ENCODE results near the gene UBL7.
A peak's percentile ranks its signal among the peaks of the same experiment; 100 is the strongest.

The UBL7 gene

GRCh38 chr15:74406517-74406916 is 54.4 kb downstream of the UBL7 start:
- no peak for DNase-seq

GRCh38 chr15:74405823-74406222 is 55.1 kb downstream of the UBL7 start:
- DNase-seq = no peak

- DNase-seq = no peak
Measured at GRCh38 chr15:74403991-74404563, 56.9 kb downstream of the UBL7 start.

GRCh38 chr15:74403588-74403919 is 57.4 kb downstream of the UBL7 start:
- DNase-seq = no peak

GRCh38 chr15:74402873-74403587 is 57.9 kb downstream of the UBL7 start:
- DNase-seq = peak; percentile 51

- DNase-seq = no peak
Measured at GRCh38 chr15:74402337-74402841, 58.6 kb downstream of the UBL7 start.

- DNase-seq = no peak
Measured at GRCh38 chr15:74400915-74401757, 59.8 kb downstream of the UBL7 start.

GRCh38 chr15:74400313-74400860 is 60.6 kb downstream of the UBL7 start:
- no peak for DNase-seq

GRCh38 chr15:74399511-74400312 is 61.2 kb downstream of the UBL7 start:
- no peak for DNase-seq

- peak; percentile 47 for DNase-seq
Measured at GRCh38 chr15:74399100-74399499, 61.9 kb downstream of the UBL7 start.

- no peak for DNase-seq
Measured at GRCh38 chr15:74398183-74398582, 62.8 kb downstream of the UBL7 start.

- peak; percentile 20 for DNase-seq
Measured at GRCh38 chr15:74397239-74398068, 63.5 kb downstream of the UBL7 start.

- DNase-seq = peak; percentile 81
Measured at GRCh38 chr15:74396445-74397238, 64.3 kb downstream of the UBL7 start.

- DNase-seq = no peak
Measured at GRCh38 chr15:74396146-74396438, 64.9 kb downstream of the UBL7 start.

Data from suppressor macrophage treated with lipopolysaccharide for 4 hours (primary cell).